HepG2 (cell line): ENCODE measurements around the gene PATZ1. TPM values are rescaled to one million over a fixed set of nuclear protein-coding genes. Genes with fewer than 3 reads are reported as not detected.

Experiments
- ATAC-seq: fragments of 200-7000 bp; cut with Tn5 transposase; 3 replicates; pipeline ENCODE4 v1.9.1; 2020; ENCODE audit warnings: mild to moderate bottlenecking, moderate library complexity
- BruUV-seq: library from RNA; stranded (reverse); fragments of 400-500 nt; replicated peaks from 2 replicates; lab custom pipeline; 2021; lab: Mats Ljungman, UMichigan
- CTCF ChIA-PET: fragments of 300-600 bp; formaldehyde crosslinking; extraction: SDS; loops from one replicate; lab custom pipeline; 2021; ENCODE audit warnings: low total read pairs, inconsistent platforms, low intra/inter-chr PET ratio; lab: Yijun Ruan, JAX
- POLR2A ChIA-PET: fragments of 350-600 bp; sonication (Branson Sonifier 250); formaldehyde crosslinking; loops from one replicate; lab custom pipeline; 2020; ENCODE audit warnings: antibody characterized with exemption, inconsistent platforms; lab: Yijun Ruan, JAX
- DNase-seq: peaks from one replicate; pipeline ENCODE4 v3.0.0-alpha.2; 2015; ENCODE audit warnings: low spot score
- FAIRE-seq: peaks from 3 replicates; lab custom pipeline; 2011; peaks lifted over from hg19 to GRCh38; lab: Jason Lieb, UNC
- H2AFZ ChIP-seq: one replicate; pipeline ENCODE4 v1.6.1; 2011; ENCODE audit warnings: low read length, inconsistent platforms
- H3K27ac ChIP-seq: fragments of 300-600 bp; 3 replicates; pipeline ENCODE4 v1.8.0; 2011; ENCODE audit warnings: mixed run types, mild to moderate bottlenecking, mixed read lengths, low read length, inconsistent platforms; ENCODE audit not compliant: insufficient read depth; ENCODE audit errors: extremely low read length
- H3K27me3 ChIP-seq, 2 experiments: fragments of 200-600 bp in 1 of 2; 2 replicates in 1 of 2; 3 replicates in 1 of 2; pipeline versions ENCODE4 v1.6.0 to v1.8.0; 2011; ENCODE audit warnings: low read length in 2 of 2, mild to moderate bottlenecking in 2 of 2, moderate library complexity in 2 of 2, inconsistent platforms in 1 of 2; ENCODE audit not compliant: insufficient read depth in 2 of 2, control insufficient read depth in 1 of 2
- H3K36me3 ChIP-seq, 2 experiments: fragments of 200-600 bp in 1 of 2; replicated peaks in 1 of 2; 2 replicates in 1 of 2; 3 replicates in 1 of 2; pipeline versions ENCODE4 v1.5.1 to v1.8.0; 2011; ENCODE audit warnings: low read length in 2 of 2, inconsistent platforms in 1 of 2; ENCODE audit not compliant: insufficient read depth in 2 of 2, control insufficient read depth in 1 of 2
- H3K4me1 ChIP-seq: 2 replicates; pipeline ENCODE4 v1.5.1; 2012; ENCODE audit warnings: low read length, inconsistent platforms; ENCODE audit not compliant: insufficient read depth
- H3K4me2 ChIP-seq: 2 replicates; pipeline ENCODE4 v1.6.0; 2011; ENCODE audit warnings: low read depth, low read length, inconsistent platforms
- H3K4me3 ChIP-seq, 3 experiments: fragments of 200-600 bp in 1 of 3; sonication (generic), shearing (Covaris generic) in 1 of 3; replicated peaks in 1 of 3; 2 replicates each; pipeline ENCODE4 v1.5.1; 2011 to 2016; ENCODE audit warnings: low read length in 3 of 3, inconsistent platforms in 2 of 3, low read depth in 2 of 3, mild to moderate bottlenecking in 2 of 3, control low read depth in 1 of 3, mixed read lengths in 1 of 3; ENCODE audit not compliant: insufficient read depth in 1 of 3
- H3K79me2 ChIP-seq: one replicate; pipeline ENCODE4 v1.6.1; 2011; ENCODE audit warnings: low read length, inconsistent platforms; ENCODE audit not compliant: insufficient read depth
- H3K9ac ChIP-seq: 2 replicates; pipeline ENCODE4 v1.6.0; 2011; ENCODE audit warnings: mild to moderate bottlenecking, low read depth, low read length, inconsistent platforms; ENCODE audit not compliant: insufficient read depth
- H3K9me3 ChIP-seq: 2 replicates; pipeline ENCODE4 v1.5.1; 2012; ENCODE audit warnings: mild to moderate bottlenecking, low read length
- H4K20me1 ChIP-seq: 2 replicates; pipeline ENCODE4 v1.6.0; 2011; ENCODE audit warnings: inconsistent platforms, mild to moderate bottlenecking, low read length, moderate library complexity; ENCODE audit not compliant: insufficient read depth
- DRAP1 ChIP-seq: IDR thresholded peaks from 2 replicates; pipeline ENCODE4 v1.6.1; 2016; ENCODE audit warnings: missing genetic modification reagents, missing compliant biosample characterization
- NCOR1 ChIP-seq: fragments of 200-600 bp; sonication (generic); IDR thresholded peaks from 2 replicates; pipeline ENCODE4 v1.7.0; 2017; ENCODE audit warnings: antibody characterized with exemption, low read length, borderline replicate concordance
- NFKB2 ChIP-seq: sonication (generic); formaldehyde crosslinking; IDR thresholded peaks from 2 replicates; pipeline ENCODE4 v1.4.0; 2020; ENCODE audit warnings: missing genetic modification reagents, borderline replicate concordance
- NRL ChIP-seq: sonication (generic); formaldehyde crosslinking; IDR thresholded peaks from 2 replicates; pipeline ENCODE4 v1.5.0; 2020; ENCODE audit warnings: missing genetic modification reagents, mild to moderate bottlenecking, moderate library complexity, borderline replicate concordance
- PBX2 ChIP-seq: IDR thresholded peaks from 2 replicates; pipeline ENCODE4 v1.6.1; 2016; ENCODE audit warnings: control low read depth
- POLR2G ChIP-seq: fragments of 200-400 bp; formaldehyde crosslinking; IDR thresholded peaks from 2 replicates; pipeline ENCODE4 v1.6.1; 2018; ENCODE audit warnings: mild to moderate bottlenecking, low read depth, low read length, moderate library complexity
- PRMT3 ChIP-seq: sonication (generic); formaldehyde crosslinking; IDR thresholded peaks from 2 replicates; pipeline ENCODE4 v1.8.1; 2022; ENCODE audit warnings: low read depth, mild to moderate bottlenecking, moderate library complexity, missing genetic modification reagents, borderline replicate concordance
- RBM22 ChIP-seq: fragments of 200-400 bp; formaldehyde crosslinking; optimal IDR thresholded peaks from 2 replicates; pipeline ENCODE3; 2017; ENCODE audit warnings: mild to moderate bottlenecking, low read length, moderate library complexity
- SMARCE1 ChIP-seq: fragments of 450-650 bp; IDR thresholded peaks from 2 replicates; pipeline ENCODE4 v1.6.1; 2017; ENCODE audit warnings: borderline replicate concordance
- SOX6 ChIP-seq, 2 experiments: fragments of 450-650 bp in 1 of 2; sonication (generic) in 1 of 2; formaldehyde crosslinking in 1 of 2; IDR thresholded peaks; 2 replicates each; pipeline versions ENCODE4 v1.4.0 to v1.6.1; 2017 to 2020; ENCODE audit warnings: antibody characterized with exemption in 1 of 2, mild to moderate bottlenecking in 1 of 2, missing genetic modification reagents in 1 of 2
- ZNF530 ChIP-seq: sonication (generic); formaldehyde crosslinking; IDR thresholded peaks from 2 replicates; pipeline ENCODE4 v1.5.0; 2020; ENCODE audit warnings: low read depth, mild to moderate bottlenecking, missing genetic modification reagents
- WGBS: methylation state at CpG from one replicate; pipeline ENCODE4 v1.1.6; 2017; ENCODE audit warnings: low lambda C conversion rate; 5-methylcytosine and 5-hydroxymethylcytosine counted together
- in situ Hi-C: cut with HindIII; loops from 2 replicates; pipeline ENCODE4 v1.10.0; 2017; ENCODE audit warnings: low pct_unique_long_range_greater_than_20kb; ENCODE audit not compliant: extremely low pct_ligation_motif_present
- intact Hi-C: fragments of 100-400 bp; cut with micrococcal nuclease; formaldehyde crosslinking; loops from one replicate; pipeline ENCODE4 v1.10.0; 2022; ENCODE audit not compliant: unreplicated experiment
- polyA plus RNA-seq, 8 experiments: library from polyadenylated mRNA; depleted of rRNA in 3 of 8; stranded (reverse) in 7 of 8; unstranded in 1 of 8; fragments of >200 nt; fragmentation: Illumina TruSeq in 4 of 8; extraction: Trizol in 4 of 8; gene quantifications; 2 replicates each; pipeline versions ENCODE4 v1.2.1 to v1.2.3, GENCODE V29; 2011 to 2016; ENCODE audit warnings: low read depth in 4 of 8, missing spikeins in 1 of 8, mixed read lengths in 1 of 8; ENCODE audit not compliant: insufficient read depth in 1 of 8
- total RNA-seq, 5 experiments: library from RNA; depleted of rRNA; stranded (reverse); fragments of >200 nt; fragmentation: Illumina TruSeq; extraction: Trizol; gene quantifications; 2 replicates each; pipeline ENCODE4 v1.2.3, GENCODE V29; 2016; ENCODE audit warnings: low read depth in 1 of 5

Gene PATZ1
- total and polyA plus RNA-seq, 2 of the 13 experiments (the other 11 are each of a cell fraction or from before 2014, with no cell fraction given) = 24.9 to 30.5 TPM

- Histone ChIP-seq H3K79me2 (no peaks in the 10 kb centered on the region), H4K20me1 (no peaks in the 10 kb centered on the region), H2AFZ (no peak overlapping the region), H3K27me3 (no peaks in the 10 kb centered on the region), H3K27ac (no peak overlapping the region), H3K4me2 (no peak overlapping the region), H3K4me3 (no peak overlapping the region), H3K36me3 (peaks cover 10 to 19% of the 10 kb centered on the region in 2 experiments), H3K9me3 (no peaks in the 10 kb centered on the region), H3K4me1 (peaks cover 22% of the 10 kb centered on the region), H3K9ac (no peak overlapping the region)
- DNase-seq (no peak), ATAC-seq (no peak), FAIRE-seq (no peak)
- in situ Hi-C loops = no loop called here
- ChIA-PET CTCF (no interaction called here), POLR2A (interaction anchor here (1.3 kb wide), 1 partner anchor 9 kb away, joined by 5 read pairs; no protein-coding TSS in a partner anchor)
- 72% methylated on average over 4 of the region's 4 CpGs for WGBS
- TF ChIP-seq RBM22 = peak; percentile 82
- TF ChIP-seq POLR2G = peak; percentile 44; the same call in 1 of the 2 replicates
- no peak for TF ChIP-seq NFKB2 (CRISPR knock-in tag)
- BruUV-seq = no TSS peak
- intact Hi-C loops = no loop called here
These were observed 64.4 kb downstream of the PATZ1 start for GRCh38 chr22:31281733-31282132.

- DNase-seq = no peak
- no peak for FAIRE-seq
- Histone ChIP-seq H3K27ac (no peak overlapping the region), H3K36me3 (peaks cover 14 to 32% of the 10 kb centered on the region in 2 experiments), H3K27me3 (no peaks in the 10 kb centered on the region), H3K9ac (no peak overlapping the region), H3K4me3 (no peak overlapping the region), H3K9me3 (no peaks in the 10 kb centered on the region), H2AFZ (no peak overlapping the region), H3K4me2 (no peak overlapping the region), H3K79me2 (no peaks in the 10 kb centered on the region), H4K20me1 (no peaks in the 10 kb centered on the region), H3K4me1 (peaks cover 17% of the 10 kb centered on the region)
- TF ChIP-seq NCOR1 (no peak), ZNF530 (no peak), NRL (CRISPR knock-in tag) (no peak), PBX2 (no peak), SMARCE1 (no peak), SOX6 (IDR thresholded peaks at IDR 0.05) (no peak), SOX6 (CRISPR knock-in tag; IDR thresholded peaks at IDR 0.05) (no peak), PRMT3 (CRISPR knock-in tag) (no peak), DRAP1 (no peak)
- intact Hi-C loops (no loop called here), in situ Hi-C loops (no loop called here)
- no peak for ATAC-seq
- ChIA-PET CTCF (no interaction called here), POLR2A (interaction anchor here (1.1 kb wide), 1 partner anchor 12 kb away, joined by 3 read pairs; the partner anchor contains the start of gene PIK3IP1)
- BruUV-seq = no TSS peak
These were observed 66.2 kb downstream of the PATZ1 start for GRCh38 chr22:31279821-31280505.
